ENCODE measurements around the gene TECTA. TPM values are rescaled to one million over a fixed set of nuclear protein-coding genes. Genes with fewer than 3 reads are reported as not detected.

TECTA gene
- total and polyA plus RNA-seq, 2 of the 8 experiments (the other 6 are each of a cell fraction or from before 2014, with no cell fraction given) = 0.59 to 1.0 TPM

GRCh38 chr11:121067962-121068647, 32.9 kb upstream of the TECTA start:
- no peaks in the 10 kb centered on the region for H3K79me2 ChIP-seq (ENCODE audit: control insufficient read depth in 1 of 2, insufficient read depth in 2 of 2, low read length in 2 of 2)
- H3K4me3 ChIP-seq (ENCODE audit: extremely low read depth in 1 of 4, insufficient read depth in 2 of 4, low read depth in 3 of 4, low read length in 4 of 4) = no peak overlapping the region
- no peak overlapping the region for H4K8ac ChIP-seq (ENCODE audit: extremely low read depth, insufficient read depth, low read length)
- H3K4ac ChIP-seq (replicated peaks; ENCODE audit: insufficient read length, low read depth, low read length) = no peak overlapping the region
- no peak overlapping the region for H4K91ac ChIP-seq (replicated peaks; ENCODE audit: insufficient read length, low read length)
- H2BK12ac ChIP-seq (ENCODE audit: low read depth, low read length) = no peak overlapping the region
- CTCF ChIA-PET (ENCODE audit: partially characterized antibody) = interaction anchor here (0.7 to 1.5 kb wide), 8 partner anchors 11 to 765 kb away, joined by 3 to 8 read pairs (median 4); no protein-coding TSS in a partner anchor
- H2BK20ac ChIP-seq (ENCODE audit: low read length) = no peak overlapping the region
- H3K79me1 ChIP-seq (ENCODE audit: low read depth, low read length) = no peaks in the 10 kb centered on the region
- H2BK120ac ChIP-seq (replicated peaks; ENCODE audit: low read depth, low read length) = no peak overlapping the region
- H3K4me1 ChIP-seq (replicated peaks in 1 of 4; ENCODE audit: control insufficient read depth in 3 of 4, insufficient read depth in 4 of 4, low read length in 3 of 4) = peaks cover 0 to 4% (median 3%) of the 10 kb centered on the region in 4 experiments; a peak in 3 of 7 replicates
- FAIRE-seq (no peak), DNase-seq (ENCODE audit: low read depth in 1 of 2, low spot score in 2 of 2) (no peak)
- H2AFZ ChIP-seq (ENCODE audit: low read length) = no peak overlapping the region
- no peak overlapping the region for H3K23ac ChIP-seq (ENCODE audit: insufficient read length)
- peaks cover 0 to 6% (median 2%) of the 10 kb centered on the region in 4 experiments; a peak in 3 of 8 replicates for H3K36me3 ChIP-seq (ENCODE audit: control insufficient read depth in 2 of 4, insufficient read depth in 4 of 4, low read length in 3 of 4)
- WGBS, 2 experiments (ENCODE audit: extremely low coverage in 1 of 2, insufficient coverage in 1 of 2, insufficient read length in 1 of 2, insufficient replicate concordance in 2 of 2, low coverage in 1 of 2, low lambda C conversion rate in 2 of 2, missing lambda C conversion rate in 1 of 2) = 91% methylated on average over 6 of the region's 6 CpGs; no CpG with 5 or more reads in 1 of the 2 experiments
- POLR2A ChIA-PET (ENCODE audit: partially characterized antibody) = no interaction called here
- no peak overlapping the region for H3K27ac ChIP-seq (ENCODE audit: low read depth, low read length)
- no peak overlapping the region for H3K4me2 ChIP-seq (ENCODE audit: insufficient read depth in 1 of 2, low read depth in 2 of 2, low read length in 2 of 2)
- TF ChIP-seq POLR2AphosphoS5 (IDR thresholded peaks at IDR 0.05; ENCODE audit: low read depth, low read length) = no peak
- H2AK5ac ChIP-seq (ENCODE audit: low read depth, low read length) = no peak overlapping the region
- no peak overlapping the region for H2BK5ac ChIP-seq (ENCODE audit: low read depth, low read length)
- H2BK15ac ChIP-seq (ENCODE audit: low read length) = no peak overlapping the region
- no peak overlapping the region for H3K18ac ChIP-seq (ENCODE audit: extremely low read depth, low read length)
- no peak overlapping the region for H3K14ac ChIP-seq (ENCODE audit: insufficient read length)
- H3K9ac ChIP-seq (replicated peaks in 1 of 4; ENCODE audit: extremely low read depth in 1 of 4, low read depth in 3 of 4, low read length in 3 of 4) = no peak overlapping the region
- no peaks in the 10 kb centered on the region for H3K23me2 ChIP-seq (ENCODE audit: low read depth, low read length)
- H3K56ac ChIP-seq (replicated peaks; ENCODE audit: insufficient read length, low read depth, low read length) = no peak overlapping the region
- no peaks in the 10 kb centered on the region for H3K27me3 ChIP-seq (replicated peaks in 1 of 4; ENCODE audit: control insufficient read depth in 3 of 4, extremely low read depth in 1 of 4, insufficient read depth in 3 of 4, low read length in 3 of 4)
- no peaks in the 10 kb centered on the region for H3K9me3 ChIP-seq (ENCODE audit: insufficient read depth in 2 of 2, low read depth in 1 of 2, low read length in 1 of 2)
- no peaks in the 10 kb centered on the region for H4K20me1 ChIP-seq (replicated peaks in 1 of 2; ENCODE audit: control insufficient read depth in 1 of 2, insufficient read depth in 2 of 2, low read length in 2 of 2)
- H4K5ac ChIP-seq (ENCODE audit: insufficient read length, low read depth, low read length) = no peak overlapping the region

All from H1 (cell line).